Measurements from ENCODE around the gene WFDC9.
"Not testable (repeated sequence)": the region's sequence is repeated elsewhere in the genome, so short reads cannot be mapped to it uniquely, and the experiment has no call there.

Gene WFDC9

GRCh38 chr20:45589725-45590124, 41.4 kb downstream of the WFDC9 start:
- no peak for DNase-seq

- DNase-seq: no peak
These were observed 42.3 kb downstream of the WFDC9 start for GRCh38 chr20:45588800-45589199.

- DNase-seq: not testable (repeated sequence)
These were observed 45.1 kb downstream of the WFDC9 start for GRCh38 chr20:45585986-45586385.

GRCh38 chr20:45584294-45584693, 46.8 kb downstream of the WFDC9 start:
- DNase-seq: not testable (repeated sequence)

GRCh38 chr20:45583502-45583901, 47.6 kb downstream of the WFDC9 start:
- no peak for DNase-seq

- DNase-seq: no peak
These were observed 49.4 kb downstream of the WFDC9 start for GRCh38 chr20:45581702-45582101.

GRCh38 chr20:45579184-45579583, 51.9 kb downstream of the WFDC9 start, which contains the start of gene WFDC8:
Gene WFDC8 (minus strand): TSS chr20:45579284. CDS start chr20:45579247, 37 bp downstream.
- no peak for DNase-seq

- no peak for DNase-seq
These were observed 52.9 kb downstream of the WFDC9 start for GRCh38 chr20:45578231-45578630.

- no peak for DNase-seq
These were observed 54.1 kb downstream of the WFDC9 start for GRCh38 chr20:45576995-45577394.

GRCh38 chr20:45575931-45576330, 55.2 kb downstream of the WFDC9 start:
- no peak for DNase-seq

- not testable (repeated sequence) for DNase-seq
These were observed 61.4 kb downstream of the WFDC9 start for GRCh38 chr20:45569650-45570049.

GRCh38 chr20:45564760-45565276, 66.3 kb downstream of the WFDC9 start:
- DNase-seq: no peak

All from NCI-H510A (cell line).